ENCODE results near the gene CAMKMT. TPM values are rescaled to one million over a fixed set of nuclear protein-coding genes. Genes with fewer than 3 reads are reported as not detected.

The CAMKMT gene
- polyA plus RNA-seq, 2 donors = 5.2 to 5.6 TPM

- no peak overlapping the region for H3K27ac ChIP-seq (ENCODE audit: low read depth in 2 of 2, low read length in 1 of 2)
- no peaks in the 10 kb centered on the region for H3K36me3 ChIP-seq (ENCODE audit: control insufficient read depth in 2 of 2, insufficient read depth in 2 of 2, low read length in 1 of 2)
- no peaks in the 10 kb centered on the region for H3K4me1 ChIP-seq (ENCODE audit: control insufficient read depth in 2 of 2, insufficient read depth in 2 of 2, low read length in 1 of 2)
- no peak overlapping the region for H3K4me3 ChIP-seq (ENCODE audit: low read depth in 1 of 2, low read length in 2 of 2)
- 82 to 83% methylated on average over 3 of the region's 3 CpGs for WGBS, 2 donors
- H3K27me3 ChIP-seq (ENCODE audit: control insufficient read depth in 1 of 2, insufficient read depth in 2 of 2, low read length in 2 of 2) = no peaks in the 10 kb centered on the region
- H3K9me3 ChIP-seq (ENCODE audit: control insufficient read depth in 2 of 2, insufficient read depth in 1 of 2, low read depth in 1 of 2, low read length in 1 of 2) = no peaks in the 10 kb centered on the region
These were observed 354.4 kb downstream of the CAMKMT start for GRCh38 chr2:44716131-44716530.

- H3K27me3 ChIP-seq (ENCODE audit: control insufficient read depth in 1 of 2, insufficient read depth in 2 of 2, low read length in 2 of 2) = no peaks in the 10 kb centered on the region
- H3K9me3 ChIP-seq (ENCODE audit: control insufficient read depth in 2 of 2, insufficient read depth in 1 of 2, low read depth in 1 of 2, low read length in 1 of 2) = no peaks in the 10 kb centered on the region
- H3K4me3 ChIP-seq (ENCODE audit: low read depth in 1 of 2, low read length in 2 of 2) = no peak overlapping the region
- H3K27ac ChIP-seq (ENCODE audit: low read depth in 2 of 2, low read length in 1 of 2) = no peak overlapping the region
- no peaks in the 10 kb centered on the region for H3K36me3 ChIP-seq (ENCODE audit: control insufficient read depth in 2 of 2, insufficient read depth in 2 of 2, low read length in 1 of 2)
- 92% methylated on average over 3 of the region's 3 CpGs for WGBS, 2 donors
- no peaks in the 10 kb centered on the region for H3K4me1 ChIP-seq (ENCODE audit: control insufficient read depth in 2 of 2, insufficient read depth in 2 of 2, low read length in 1 of 2)
These were observed 356.7 kb downstream of the CAMKMT start for GRCh38 chr2:44718431-44718830.

- 93 to 99% methylated on average over 2 of the region's 2 CpGs for WGBS, 2 donors
- no peaks in the 10 kb centered on the region for H3K9me3 ChIP-seq (ENCODE audit: control insufficient read depth in 2 of 2, insufficient read depth in 1 of 2, low read depth in 1 of 2, low read length in 1 of 2)
These were observed 357.8 kb downstream of the CAMKMT start for GRCh38 chr2:44719562-44719961.

GRCh38 chr2:44722026-44722625, 360.4 kb downstream of the CAMKMT start:
- WGBS, 2 donors = 74 to 80% methylated on average over 1 of the region's 1 CpG

More at GRCh38 chr2:44719562-44719961, 357.8 kb downstream of the CAMKMT start:
- Histone ChIP-seq H3K4me3 (ENCODE audit: low read depth in 1 of 2, low read length in 2 of 2) (no peak overlapping the region), H3K36me3 (ENCODE audit: control insufficient read depth in 2 of 2, insufficient read depth in 2 of 2, low read length in 1 of 2) (no peaks in the 10 kb centered on the region), H3K27me3 (ENCODE audit: control insufficient read depth in 1 of 2, insufficient read depth in 2 of 2, low read length in 2 of 2) (no peaks in the 10 kb centered on the region), H3K27ac (ENCODE audit: low read depth in 2 of 2, low read length in 1 of 2) (no peak overlapping the region), H3K4me1 (ENCODE audit: control insufficient read depth in 2 of 2, insufficient read depth in 2 of 2, low read length in 1 of 2) (no peaks in the 10 kb centered on the region)

GRCh38 chr2:44723921-44724320, 362.2 kb downstream of the CAMKMT start:
- Histone ChIP-seq H3K27me3 (ENCODE audit: control insufficient read depth in 1 of 2, insufficient read depth in 2 of 2, low read length in 2 of 2) (no peaks in the 10 kb centered on the region), H3K4me1 (ENCODE audit: control insufficient read depth in 2 of 2, insufficient read depth in 2 of 2, low read length in 1 of 2) (no peaks in the 10 kb centered on the region), H3K36me3 (ENCODE audit: control insufficient read depth in 2 of 2, insufficient read depth in 2 of 2, low read length in 1 of 2) (no peaks in the 10 kb centered on the region), H3K9me3 (ENCODE audit: control insufficient read depth in 2 of 2, insufficient read depth in 1 of 2, low read depth in 1 of 2, low read length in 1 of 2) (no peaks in the 10 kb centered on the region), H3K4me3 (ENCODE audit: low read depth in 1 of 2, low read length in 2 of 2) (no peak overlapping the region), H3K27ac (ENCODE audit: low read depth in 2 of 2, low read length in 1 of 2) (no peak overlapping the region)
- 92 to 93% methylated on average over 3 of the region's 3 CpGs for WGBS, 2 donors

More at GRCh38 chr2:44722026-44722625, 360.4 kb downstream of the CAMKMT start:
- Histone ChIP-seq H3K27me3 (ENCODE audit: control insufficient read depth in 1 of 2, insufficient read depth in 2 of 2, low read length in 2 of 2) (no peaks in the 10 kb centered on the region), H3K4me1 (ENCODE audit: control insufficient read depth in 2 of 2, insufficient read depth in 2 of 2, low read length in 1 of 2) (no peaks in the 10 kb centered on the region), H3K9me3 (ENCODE audit: control insufficient read depth in 2 of 2, insufficient read depth in 1 of 2, low read depth in 1 of 2, low read length in 1 of 2) (no peaks in the 10 kb centered on the region), H3K4me3 (ENCODE audit: low read depth in 1 of 2, low read length in 2 of 2) (no peak overlapping the region), H3K36me3 (ENCODE audit: control insufficient read depth in 2 of 2, insufficient read depth in 2 of 2, low read length in 1 of 2) (no peaks in the 10 kb centered on the region), H3K27ac (ENCODE audit: low read depth in 2 of 2, low read length in 1 of 2) (no peak overlapping the region)

- Histone ChIP-seq H3K9me3 (ENCODE audit: control insufficient read depth in 2 of 2, insufficient read depth in 1 of 2, low read depth in 1 of 2, low read length in 1 of 2) (no peaks in the 10 kb centered on the region), H3K4me1 (ENCODE audit: control insufficient read depth in 2 of 2, insufficient read depth in 2 of 2, low read length in 1 of 2) (no peaks in the 10 kb centered on the region), H3K27me3 (ENCODE audit: control insufficient read depth in 1 of 2, insufficient read depth in 2 of 2, low read length in 2 of 2) (no peaks in the 10 kb centered on the region), H3K36me3 (ENCODE audit: control insufficient read depth in 2 of 2, insufficient read depth in 2 of 2, low read length in 1 of 2) (no peaks in the 10 kb centered on the region), H3K4me3 (ENCODE audit: low read depth in 1 of 2, low read length in 2 of 2) (no peak overlapping the region), H3K27ac (ENCODE audit: low read depth in 2 of 2, low read length in 1 of 2) (no peak overlapping the region)
These were observed 368.8 kb downstream of the CAMKMT start for GRCh38 chr2:44730593-44730992.

- Histone ChIP-seq H3K27ac (ENCODE audit: low read depth in 2 of 2, low read length in 1 of 2) (no peak overlapping the region), H3K36me3 (ENCODE audit: control insufficient read depth in 2 of 2, insufficient read depth in 2 of 2, low read length in 1 of 2) (no peaks in the 10 kb centered on the region), H3K4me3 (ENCODE audit: low read depth in 1 of 2, low read length in 2 of 2) (no peak overlapping the region), H3K9me3 (ENCODE audit: control insufficient read depth in 2 of 2, insufficient read depth in 1 of 2, low read depth in 1 of 2, low read length in 1 of 2) (no peaks in the 10 kb centered on the region), H3K27me3 (ENCODE audit: control insufficient read depth in 1 of 2, insufficient read depth in 2 of 2, low read length in 2 of 2) (no peaks in the 10 kb centered on the region), H3K4me1 (ENCODE audit: control insufficient read depth in 2 of 2, insufficient read depth in 2 of 2, low read length in 1 of 2) (no peaks in the 10 kb centered on the region)
- WGBS, 2 donors = 88 to 89% methylated on average over 1 of the region's 1 CpG
These were observed 369.8 kb downstream of the CAMKMT start for GRCh38 chr2:44731505-44731904.

GRCh38 chr2:44736270-44736942, 374.7 kb downstream of the CAMKMT start:
- Histone ChIP-seq H3K27me3 (ENCODE audit: control insufficient read depth in 1 of 2, insufficient read depth in 2 of 2, low read length in 2 of 2) (no peaks in the 10 kb centered on the region), H3K36me3 (ENCODE audit: control insufficient read depth in 2 of 2, insufficient read depth in 2 of 2, low read length in 1 of 2) (no peaks in the 10 kb centered on the region), H3K27ac (ENCODE audit: low read depth in 2 of 2, low read length in 1 of 2) (no peak overlapping the region), H3K4me1 (ENCODE audit: control insufficient read depth in 2 of 2, insufficient read depth in 2 of 2, low read length in 1 of 2) (no peaks in the 10 kb centered on the region), H3K4me3 (ENCODE audit: low read depth in 1 of 2, low read length in 2 of 2) (no peak overlapping the region), H3K9me3 (ENCODE audit: control insufficient read depth in 2 of 2, insufficient read depth in 1 of 2, low read depth in 1 of 2, low read length in 1 of 2) (peaks cover 0 to 2% of the 10 kb centered on the region in 2 donors)
- 89 to 93% methylated on average over 3 of the region's 3 CpGs for WGBS, 2 donors

GRCh38 chr2:44740678-44741077, 378.9 kb downstream of the CAMKMT start:
- 53 to 54% methylated on average over 1 of the region's 1 CpG for WGBS, 2 donors
- Histone ChIP-seq H3K36me3 (ENCODE audit: control insufficient read depth in 2 of 2, insufficient read depth in 2 of 2, low read length in 1 of 2) (no peaks in the 10 kb centered on the region), H3K4me1 (ENCODE audit: control insufficient read depth in 2 of 2, insufficient read depth in 2 of 2, low read length in 1 of 2) (no peaks in the 10 kb centered on the region), H3K27me3 (ENCODE audit: control insufficient read depth in 1 of 2, insufficient read depth in 2 of 2, low read length in 2 of 2) (no peaks in the 10 kb centered on the region), H3K9me3 (ENCODE audit: control insufficient read depth in 2 of 2, insufficient read depth in 1 of 2, low read depth in 1 of 2, low read length in 1 of 2) (peaks cover 0 to 2% of the 10 kb centered on the region in 2 donors), H3K27ac (ENCODE audit: low read depth in 2 of 2, low read length in 1 of 2) (no peak overlapping the region), H3K4me3 (ENCODE audit: low read depth in 1 of 2, low read length in 2 of 2) (no peak overlapping the region)

GRCh38 chr2:44741507-44741906, 379.8 kb downstream of the CAMKMT start:
- WGBS, 2 donors = 91 to 100% methylated on average over 1 of the region's 1 CpG
- Histone ChIP-seq H3K4me1 (ENCODE audit: control insufficient read depth in 2 of 2, insufficient read depth in 2 of 2, low read length in 1 of 2) (no peaks in the 10 kb centered on the region), H3K27me3 (ENCODE audit: control insufficient read depth in 1 of 2, insufficient read depth in 2 of 2, low read length in 2 of 2) (no peaks in the 10 kb centered on the region), H3K4me3 (ENCODE audit: low read depth in 1 of 2, low read length in 2 of 2) (no peak overlapping the region), H3K27ac (ENCODE audit: low read depth in 2 of 2, low read length in 1 of 2) (no peak overlapping the region), H3K36me3 (ENCODE audit: control insufficient read depth in 2 of 2, insufficient read depth in 2 of 2, low read length in 1 of 2) (no peaks in the 10 kb centered on the region), H3K9me3 (ENCODE audit: control insufficient read depth in 2 of 2, insufficient read depth in 1 of 2, low read depth in 1 of 2, low read length in 1 of 2) (peaks cover 0 to 2% of the 10 kb centered on the region in 2 donors)

Measured in esophagus (tissue), 2 donors.